GM19463 (cell line): Measurements from ENCODE around the gene KAT6B.
"Not testable (repeated sequence)": the region's sequence is repeated elsewhere in the genome, so short reads cannot be mapped to it uniquely, and the experiment has no call there.

Experiments used
- ATAC-seq: cut with Tn5 transposase; IDR thresholded peaks from one replicate; pipeline ENCODE4 v1.9.1; 2021; ENCODE audit warnings: mild to moderate bottlenecking, moderate library complexity; ENCODE audit not compliant: unreplicated experiment

The KAT6B gene

DNA sequence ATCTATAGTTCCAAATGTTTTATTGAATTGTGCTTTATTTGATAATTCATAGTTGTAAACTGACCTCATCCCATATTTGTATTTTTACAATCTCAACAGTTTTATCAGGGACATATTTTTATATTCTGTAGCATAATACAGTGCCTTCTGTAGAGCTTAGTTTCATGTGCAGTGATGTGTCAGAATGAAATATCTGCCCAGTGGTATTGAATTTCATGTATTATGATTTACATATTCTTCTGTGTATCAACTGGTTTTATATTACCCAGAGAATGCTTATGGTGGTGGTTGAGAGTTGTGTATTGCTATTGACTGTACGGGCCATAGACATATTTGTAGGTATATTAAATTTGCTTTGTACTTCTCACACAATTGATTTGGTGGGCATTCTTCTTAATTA is 89.9 kb downstream of the KAT6B start:
- no peak for ATAC-seq

DNA sequence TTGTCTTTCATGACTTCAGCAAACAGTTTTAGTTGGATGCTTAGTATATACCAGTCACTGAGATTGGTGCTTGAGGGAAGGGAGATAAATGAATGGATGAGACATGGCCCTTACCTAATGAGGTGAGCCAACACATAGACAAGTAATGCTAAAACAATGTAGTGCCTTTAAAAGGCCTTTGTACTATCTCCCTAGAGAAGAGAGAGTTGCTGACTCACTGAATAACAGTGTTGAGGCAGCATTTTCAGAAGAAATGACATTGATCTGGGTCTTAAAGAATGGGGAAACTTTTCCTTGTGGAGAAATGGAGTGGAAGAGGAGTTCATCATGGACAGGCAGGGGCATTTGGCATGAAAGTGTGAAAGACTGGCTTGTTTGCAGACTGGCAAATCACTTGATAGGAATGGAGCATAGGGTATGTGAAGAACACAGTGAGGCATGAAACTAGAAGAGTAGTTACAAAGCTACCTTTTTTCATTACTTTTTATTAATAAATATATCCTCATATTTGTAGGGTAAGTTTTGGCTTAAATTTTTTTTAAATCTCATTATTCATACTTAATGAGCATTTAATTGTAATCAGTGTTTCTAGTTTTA is 91.2 kb downstream of the KAT6B start:
- ATAC-seq, result no peak

- no peak for ATAC-seq
These were observed 93.3 kb downstream of the KAT6B start for GRCh38 chr10:74919671-74920070.

DNA sequence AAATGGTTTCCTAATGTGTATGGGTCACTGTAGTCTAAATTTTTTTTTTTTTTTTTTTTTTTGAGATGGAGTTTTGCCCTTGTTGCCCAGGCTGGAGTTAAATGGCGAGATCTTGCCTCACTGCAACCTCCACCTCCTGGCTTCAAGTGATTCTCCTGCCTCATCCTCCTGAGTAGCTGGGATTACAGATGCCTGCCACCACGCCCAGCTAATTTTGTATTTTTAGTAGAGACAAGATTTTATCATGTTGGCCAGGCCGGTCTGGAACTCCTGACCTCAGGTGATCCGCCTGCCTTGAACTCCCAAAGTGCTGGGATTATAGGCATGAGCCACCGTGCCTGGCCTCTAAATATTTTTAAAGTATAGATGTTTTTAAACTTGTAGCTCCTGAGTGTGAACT is 94.7 kb downstream of the KAT6B start:
- not testable (repeated sequence) for ATAC-seq

- no peak for ATAC-seq
These were observed 95.3 kb downstream of the KAT6B start for GRCh38 chr10:74921744-74922143.

GRCh38 chr10:74922921-74923320 is 96.5 kb downstream of the KAT6B start:
- ATAC-seq, result no peak

GRCh38 chr10:74923556-74923955 is 97.2 kb downstream of the KAT6B start:
- no peak for ATAC-seq

- no peak for ATAC-seq
These were observed 98.0 kb downstream of the KAT6B start for GRCh38 chr10:74924251-74924963.

DNA sequence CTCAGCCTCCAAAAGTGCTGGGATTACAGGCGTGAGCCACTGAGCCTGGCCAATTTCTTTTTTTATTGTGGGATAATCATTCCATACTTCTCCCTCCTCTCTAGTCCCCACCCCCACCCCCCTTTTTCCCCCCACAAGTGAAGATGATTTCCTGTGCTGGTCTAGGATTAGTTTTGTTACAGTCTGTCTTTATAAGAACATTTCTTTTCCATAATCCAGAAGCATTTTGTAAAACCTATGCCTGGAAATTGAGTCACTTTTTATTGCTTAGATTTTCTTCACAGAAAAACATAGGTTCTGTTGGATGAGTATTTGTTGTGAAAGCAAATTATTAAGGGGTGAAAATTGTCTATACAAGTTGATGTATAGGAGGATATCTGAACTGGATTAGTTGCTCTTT is 98.9 kb downstream of the KAT6B start:
- ATAC-seq, result no peak

DNA sequence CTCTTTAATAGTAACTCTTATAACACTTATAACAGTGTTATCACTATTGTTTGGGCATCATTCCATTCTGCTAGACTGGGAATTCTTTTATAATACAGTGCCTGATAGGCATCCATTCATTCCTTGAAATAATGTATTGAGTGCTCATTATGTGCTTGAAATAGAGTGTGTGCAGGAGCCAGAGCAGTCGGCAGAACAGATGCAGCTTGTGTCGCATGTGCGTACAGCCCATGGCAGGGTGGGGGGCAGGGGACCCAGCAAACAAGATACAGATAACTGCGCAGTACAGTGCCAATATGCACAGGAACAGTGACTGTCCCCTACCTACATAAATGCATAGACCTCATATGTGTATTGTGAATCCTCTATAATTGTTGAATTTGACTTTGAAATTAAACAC is 99.3 kb downstream of the KAT6B start:
- ATAC-seq, result no peak

DNA sequence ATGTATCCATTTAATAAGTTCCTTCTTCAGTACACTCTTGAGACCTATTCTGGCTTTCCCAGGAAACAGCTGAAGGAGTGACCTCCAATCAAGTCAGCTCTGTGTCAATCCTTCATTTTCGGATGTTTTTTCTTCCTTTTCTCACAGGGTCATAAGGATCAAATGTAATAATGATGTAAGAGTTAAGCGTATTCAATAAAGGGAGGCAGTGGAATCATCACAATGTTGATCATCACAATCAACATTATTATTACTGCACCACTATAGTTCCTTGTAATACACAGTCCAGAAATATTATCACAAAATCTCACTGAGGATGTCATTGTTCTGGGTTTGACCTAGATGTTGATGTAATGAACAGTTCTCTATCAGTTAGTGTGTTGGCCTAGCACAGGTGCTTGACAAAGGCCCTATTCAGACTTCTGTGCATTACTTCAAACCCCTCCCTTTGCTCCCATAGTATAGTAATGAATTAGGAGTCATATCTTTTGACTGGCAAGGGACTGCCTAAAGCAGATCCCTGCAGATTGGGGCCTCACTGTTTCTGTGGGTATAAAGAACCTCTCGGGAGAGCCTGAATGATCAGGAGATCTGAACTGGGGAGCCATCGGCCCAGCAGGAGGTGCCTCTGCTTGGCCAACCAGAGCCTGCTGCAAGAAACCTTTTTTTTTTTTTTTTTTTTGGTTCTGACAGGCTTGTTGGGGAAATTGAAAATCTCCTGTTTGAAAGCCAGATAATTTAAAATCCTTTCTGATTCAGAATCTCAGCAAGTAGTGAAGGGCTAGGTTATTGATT is 100.6 kb downstream of the KAT6B start:
- no peak for ATAC-seq

DNA sequence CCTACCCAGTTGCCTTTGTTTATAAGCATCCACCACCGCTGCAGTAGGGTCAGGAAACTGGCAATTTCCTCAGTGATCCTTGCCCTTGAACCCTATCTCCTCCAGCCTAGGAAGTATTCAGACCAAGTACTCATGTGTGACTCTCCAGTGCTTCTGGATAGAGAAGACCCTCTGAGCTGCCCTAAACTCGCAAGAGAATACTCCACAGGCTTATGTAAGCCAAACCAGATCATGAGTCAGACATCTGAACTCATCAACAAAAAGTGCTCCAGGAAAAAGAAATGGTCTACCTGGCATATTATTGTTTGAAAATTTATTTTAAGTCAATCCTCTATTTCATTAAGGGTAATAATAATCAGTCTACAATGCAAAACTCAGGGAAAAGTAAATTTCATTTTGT is 101.3 kb downstream of the KAT6B start:
- no peak for ATAC-seq

DNA sequence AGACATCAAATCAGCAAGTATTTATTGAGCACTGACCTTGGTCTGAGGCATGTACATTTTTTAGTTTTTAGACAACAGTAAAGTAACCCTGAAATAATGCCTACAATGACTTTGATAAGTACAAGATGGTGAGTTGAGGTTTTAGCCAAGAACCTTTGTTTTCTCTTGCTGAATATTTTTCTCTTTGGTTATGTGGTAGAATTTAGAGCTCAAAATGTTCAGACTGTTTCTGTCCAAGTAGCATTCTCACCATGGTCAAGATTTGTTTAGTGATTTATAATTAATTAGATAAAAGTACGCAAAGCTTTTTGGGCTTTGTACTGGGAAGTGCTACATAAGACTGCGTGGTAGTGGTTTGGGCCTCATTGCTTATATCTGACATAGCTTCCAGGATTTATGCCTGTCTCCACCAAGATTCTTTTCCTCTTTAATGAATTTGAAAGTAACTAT is 102.4 kb downstream of the KAT6B start:
- ATAC-seq, result no peak

GRCh38 chr10:74929197-74929596 is 102.8 kb downstream of the KAT6B start:
- no peak for ATAC-seq

GRCh38 chr10:74930965-74931364 is 104.6 kb downstream of the KAT6B start:
- ATAC-seq, result no peak

- no peak for ATAC-seq
These were observed 106.2 kb downstream of the KAT6B start for GRCh38 chr10:74932648-74933047.

DNA sequence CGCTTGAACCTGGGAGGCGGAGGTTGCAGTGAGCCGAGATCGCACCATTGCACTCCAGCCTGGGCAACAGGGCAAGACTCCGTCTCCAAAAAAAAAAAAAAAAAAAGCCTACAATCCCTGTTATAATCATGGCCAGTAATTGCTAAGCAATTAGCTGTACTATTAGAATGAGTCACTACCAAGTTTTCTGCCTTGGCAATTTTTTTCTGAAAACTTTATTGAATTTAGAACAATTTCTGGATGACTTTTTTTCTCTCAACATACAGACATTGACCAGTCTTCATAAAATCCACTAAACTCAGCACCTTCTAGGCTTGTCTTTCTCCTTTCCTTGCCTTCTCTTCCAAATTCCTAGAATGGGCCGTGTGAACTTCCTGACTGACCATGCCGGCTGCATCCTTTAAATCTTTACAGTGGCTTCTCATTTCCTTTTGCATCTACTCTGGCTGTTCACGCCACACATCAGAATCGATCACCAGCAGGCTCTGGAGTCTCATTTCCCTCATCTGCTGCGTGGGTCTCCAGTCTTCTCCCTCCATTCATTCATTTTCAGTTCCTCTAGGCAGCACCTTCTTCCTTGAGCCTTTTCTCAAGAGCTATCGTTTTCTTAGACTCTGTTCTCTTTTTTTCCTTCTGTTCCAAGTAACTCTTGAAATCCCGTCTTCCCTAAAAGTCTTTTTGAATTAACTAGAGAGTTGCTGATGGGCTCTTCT is 107.9 kb downstream of the KAT6B start:
- no peak for ATAC-seq

DNA sequence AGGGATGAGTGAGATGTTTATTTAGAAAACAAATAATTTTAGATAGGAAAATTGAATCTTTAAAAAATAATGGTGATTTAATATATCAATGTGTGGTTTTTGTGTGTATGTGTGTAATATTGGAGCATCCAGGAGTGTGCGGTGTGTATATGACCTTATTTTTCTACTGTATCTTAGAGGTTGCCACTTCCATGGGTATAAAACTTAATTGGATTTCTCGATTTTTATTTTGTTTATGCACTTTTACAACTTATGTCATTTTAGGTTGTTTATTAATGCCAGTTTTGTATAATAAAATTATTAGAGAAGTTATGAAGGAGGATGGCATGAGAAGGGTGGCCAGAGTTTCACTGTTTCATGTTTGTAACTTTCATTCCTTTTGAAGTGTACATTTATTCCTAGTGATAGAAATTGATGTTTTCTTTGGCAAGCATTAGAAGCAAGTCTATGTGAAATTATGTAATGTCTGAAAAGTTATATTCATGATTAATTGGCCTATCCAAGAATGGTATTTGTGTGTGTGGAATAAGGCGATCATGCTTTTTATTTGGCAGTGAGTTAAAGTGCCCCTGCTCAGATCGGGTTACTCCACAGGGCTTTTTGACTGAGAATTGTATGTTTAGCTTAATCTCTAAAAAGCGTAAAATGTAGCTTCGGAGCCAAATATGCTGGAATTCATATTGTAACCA is 110.3 kb downstream of the KAT6B start:
- no peak for ATAC-seq

GRCh38 chr10:74937266-74937856 is 111.0 kb downstream of the KAT6B start:
- no peak for ATAC-seq

GRCh38 chr10:74944205-74944604 is 117.8 kb downstream of the KAT6B start:
- ATAC-seq, result no peak
